Small intestine (tissue), 16 donors: Measurements from ENCODE around the gene SERP1. TPM values are rescaled to one million over a fixed set of nuclear protein-coding genes. Genes with fewer than 3 reads are reported as not detected.

Experiments used
- DNase-seq, 2 donors: peaks; one replicate each; pipeline versions ENCODE4 v3.0.0 to v3.0.0-alpha.2; 2013
- FAIRE-seq: peaks from 2 replicates; lab custom pipeline; 2012; peaks lifted over from hg19 to GRCh38; lab: Jason Lieb, UNC
- H3K27ac ChIP-seq, 3 donors: one replicate each; pipeline ENCODE4 v1.5.1; 2013; ENCODE audit warnings: low read length in 2 of 3, mild to moderate bottlenecking in 2 of 3, control low read depth in 1 of 3, inconsistent platforms in 1 of 3, low read depth in 1 of 3, moderate library complexity in 1 of 3
- H3K27me3 ChIP-seq, 3 donors: one replicate each; pipeline ENCODE4 v1.6.1; 2013; ENCODE audit warnings: low read length in 3 of 3, inconsistent platforms in 1 of 3; ENCODE audit not compliant: control insufficient read depth in 3 of 3, insufficient read depth in 3 of 3
- H3K36me3 ChIP-seq, 3 donors: one replicate each; pipeline ENCODE4 v1.6.1; 2013; ENCODE audit warnings: low read length in 3 of 3, inconsistent platforms in 1 of 3, low read depth in 1 of 3, mild to moderate bottlenecking in 1 of 3, moderate library complexity in 1 of 3; ENCODE audit not compliant: control insufficient read depth in 3 of 3, insufficient read depth in 2 of 3
- H3K4me1 ChIP-seq, 3 donors: one replicate each; pipeline ENCODE4 v1.6.1; 2013; ENCODE audit warnings: low read length in 2 of 3, inconsistent platforms in 1 of 3, low read depth in 1 of 3, mild to moderate bottlenecking in 1 of 3, moderate library complexity in 1 of 3; ENCODE audit not compliant: control insufficient read depth in 3 of 3, insufficient read depth in 2 of 3
- H3K4me3 ChIP-seq, 3 donors: one replicate each; pipeline ENCODE4 v1.5.1; 2013; ENCODE audit warnings: low read length in 3 of 3, control low read depth in 1 of 3, inconsistent platforms in 1 of 3, low read depth in 1 of 3, mild to moderate bottlenecking in 1 of 3, moderate library complexity in 1 of 3
- H3K9me3 ChIP-seq, 2 donors: one replicate each; pipeline ENCODE4 v1.6.1; 2013; ENCODE audit warnings: low read depth in 1 of 2, low read length in 1 of 2; ENCODE audit not compliant: control insufficient read depth in 2 of 2, insufficient read depth in 1 of 2
- WGBS, 3 donors: extraction: QIAGEN DNeasy Blood & Tissue Kit; methylation state at CpG; one replicate each; pipeline ENCODE4 v1.1.7; 2013; 5-methylcytosine and 5-hydroxymethylcytosine counted together
- long read RNA-seq, 10 donors: transcript quantifications; one replicate each; lab custom pipeline, GENCODE V29; 2026
- polyA plus RNA-seq, 4 donors: library from polyadenylated mRNA; stranded (reverse) in 3 of 4; unstranded in 1 of 4; fragments of 200-250 nt in 3 of 4; fragments of 120-200 nt in 1 of 4; gene quantifications; one replicate each; pipeline versions ENCODE4 v1.2.1 to v1.2.3, GENCODE V29; 2013
- donor health status: healthy with polysubstance abuse.
- donor health status: control.
- donor health status: control.
- donor health status: Bipolar disorder and iron deficiency.
- donor health status: healthy.

SERP1 gene
- 100 to 1,000 TPM in 2 of 4 donors, 10 to 100 TPM in 2; 77.6 to 153 (median 122) TPM for polyA plus RNA-seq
- long read RNA-seq, donor 1: 0 reads
- long read RNA-seq, donor 2, transcript SERP1-201 (3 exons, 3,171 nt): major isoform, 68 of 83 reads
- long read RNA-seq, donor 2, partial matches to known transcripts: 6 of 83 reads
- long read RNA-seq, donor 2, other reads (novel, unspliced or antisense): 5 of 83 reads
- long read RNA-seq, donor 3, transcript SERP1-201 (3 exons, 3,171 nt): major isoform, 75 of 148 reads
- long read RNA-seq, donor 3, partial matches to known transcripts: 24 of 148 reads
- long read RNA-seq, donor 3, other reads (novel, unspliced or antisense): 47 of 148 reads
- long read RNA-seq, donor 4, partial matches to known transcripts: 0 of 2 reads
- long read RNA-seq, donor 4, other reads (novel, unspliced or antisense): 0 of 2 reads
- long read RNA-seq, donor 5, transcript SERP1-201 (3 exons, 3,171 nt): major isoform, 26 of 28 reads
- long read RNA-seq, donor 5, partial matches to known transcripts: 0 of 28 reads
- long read RNA-seq, donor 5, other reads (novel, unspliced or antisense): 0 of 28 reads
- long read RNA-seq, donor 6, transcript SERP1-201 (3 exons, 3,171 nt): major isoform, 101 of 115 reads
- long read RNA-seq, donor 6, partial matches to known transcripts: 9 of 115 reads
- long read RNA-seq, donor 6, other reads (novel, unspliced or antisense): 0 of 115 reads
- long read RNA-seq, donor 7: 0 reads
- long read RNA-seq, donor 8, transcript SERP1-201 (3 exons, 3,171 nt): major isoform, 5 of 5 reads
- long read RNA-seq, donor 8, partial matches to known transcripts: 0 of 5 reads
- long read RNA-seq, donor 8, other reads (novel, unspliced or antisense): 0 of 5 reads
- long read RNA-seq, donor 9, transcript SERP1-201 (3 exons, 3,171 nt): major isoform, 23 of 24 reads
- long read RNA-seq, donor 9, partial matches to known transcripts: 0 of 24 reads
- long read RNA-seq, donor 9, other reads (novel, unspliced or antisense): 0 of 24 reads
- long read RNA-seq, donor 10, transcript SERP1-206 (2 exons, 1,596 nt): minor isoform, 5 of 284 reads
- long read RNA-seq, donor 10, transcript SERP1-201 (3 exons, 3,171 nt): major isoform, 136 of 284 reads
- long read RNA-seq, donor 10, partial matches to known transcripts: 125 of 284 reads
- long read RNA-seq, donor 10, other reads (novel, unspliced or antisense): 17 of 284 reads

DNA sequence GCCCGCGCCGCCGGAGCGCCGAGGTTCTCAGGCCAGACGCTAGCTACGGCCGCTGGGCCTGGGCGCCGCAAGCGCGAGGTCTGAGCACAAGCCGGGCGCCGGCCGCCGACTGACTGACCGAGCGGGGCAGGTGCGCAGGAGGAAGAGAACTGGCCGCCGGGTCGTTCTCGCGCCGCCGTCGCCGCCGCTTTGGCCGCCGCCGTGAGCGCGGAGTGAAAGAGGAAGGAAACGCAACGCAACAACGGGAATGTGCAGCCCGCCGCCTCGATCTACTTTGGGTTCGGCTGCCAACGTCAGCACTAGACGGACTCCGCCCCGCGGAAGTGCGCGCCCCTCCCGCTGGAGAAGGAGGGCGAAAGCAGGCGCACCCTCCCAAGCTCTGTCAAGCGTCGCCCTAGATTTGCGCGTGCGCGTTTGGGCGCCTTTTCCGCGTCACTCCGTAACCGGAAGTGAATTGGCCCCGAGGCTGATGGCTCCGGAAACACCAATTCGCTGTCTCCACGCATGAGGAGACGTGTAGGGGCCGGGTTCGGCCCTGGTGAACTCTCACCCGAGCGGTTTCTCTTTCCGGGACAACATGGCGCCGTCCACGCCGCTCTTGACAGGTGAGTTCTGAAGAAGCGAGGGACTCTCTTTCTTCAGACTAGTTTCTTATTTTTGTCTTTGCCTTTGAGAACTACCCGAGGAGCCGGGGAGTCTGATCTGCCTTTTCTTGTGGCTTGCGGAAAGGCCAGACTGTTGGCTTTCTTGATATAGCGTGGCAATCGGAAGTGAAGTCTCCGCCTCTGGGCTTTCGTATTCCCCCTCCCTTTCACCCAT lies at the start of gene SERP1, which contains the start of gene EIF2A:
TSS of gene SERP1 (minus strand) at position 271 of the 819 bp plus-strand sequence. CDS start 361 bp downstream, outside the sequence.
TSS of gene EIF2A (plus strand) at position 562 of the 819 bp plus-strand sequence. CDS start at position 578, 16 bp downstream.
- FAIRE-seq: peak; percentile 47
- Histone ChIP-seq H3K4me3 (peak within 1 kb of the TSS; percentile 88 to 98 (median 93)), H3K36me3 (peaks cover 0 to 9% (median 0%) of the 10 kb centered on the region in 3 donors), H3K4me1 (peaks cover 3 to 12% (median 8%) of the 10 kb centered on the region in 3 donors), H3K27ac (peak within 1 kb of the TSS; percentile 97 to 99 (median 99)), H3K9me3 (no peaks in the 10 kb centered on the region), H3K27me3 (no peaks in the 10 kb centered on the region)
- WGBS, 3 donors: 0% methylated on average over 60 to 86 of the region's 86 CpGs
- DNase-seq: peak; percentile 100

DNA sequence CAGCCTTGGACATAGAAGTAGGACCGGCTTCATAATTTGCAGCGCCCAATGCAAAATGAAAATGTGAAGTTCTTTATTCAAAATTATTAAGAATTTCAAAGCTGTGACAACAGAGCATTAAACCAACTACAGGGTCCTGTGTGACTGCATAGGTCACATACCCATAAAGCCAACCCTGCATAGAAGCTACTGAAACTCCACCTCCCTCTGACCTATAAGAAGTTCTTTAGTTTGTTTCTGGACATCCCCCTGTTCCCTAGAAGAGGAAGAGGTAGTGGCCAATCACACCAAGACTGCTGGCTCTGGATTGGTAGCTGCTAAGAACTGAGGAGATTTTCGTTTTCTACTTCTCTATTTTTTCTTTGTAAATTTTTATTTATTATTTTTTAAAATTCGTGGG lies 47.9 kb upstream of the SERP1 start:
- Histone ChIP-seq H3K27me3 (no peaks in the 10 kb centered on the region), H3K4me3 (no peak overlapping the region), H3K27ac (no peak overlapping the region), H3K4me1 (no peaks in the 10 kb centered on the region), H3K9me3 (no peaks in the 10 kb centered on the region), H3K36me3 (peaks cover 0 to 10% (median 2%) of the 10 kb centered on the region in 3 donors)
- FAIRE-seq (no peak), DNase-seq (no peak)
- WGBS, 3 donors: 87 to 89% (median 87%) methylated on average over 4 of the region's 4 CpGs

DNA sequence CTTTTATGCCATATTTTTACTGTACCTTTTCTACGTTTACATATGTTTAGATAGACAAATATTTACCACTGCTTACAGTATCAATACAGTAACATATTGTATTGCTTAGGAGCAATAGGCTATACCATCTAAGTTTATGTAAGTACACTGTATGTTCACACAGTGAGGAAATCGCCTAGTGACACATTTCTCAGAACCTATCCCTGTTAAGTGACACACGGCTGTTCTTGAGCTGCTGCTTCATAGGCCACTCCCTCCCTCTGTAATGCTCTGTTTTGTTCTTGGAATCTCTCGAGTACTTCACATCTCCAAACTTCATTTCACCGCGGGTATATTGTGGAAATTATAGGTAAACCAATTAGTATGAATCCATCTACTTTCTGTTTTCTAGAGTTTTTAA lies 43.5 kb upstream of the SERP1 start:
- Histone ChIP-seq H3K36me3 (peaks cover 0 to 13% (median 2%) of the 10 kb centered on the region in 3 donors), H3K4me1 (no peaks in the 10 kb centered on the region), H3K27ac (no peak overlapping the region), H3K4me3 (no peak overlapping the region), H3K27me3 (no peaks in the 10 kb centered on the region), H3K9me3 (no peaks in the 10 kb centered on the region)
- FAIRE-seq: no peak
- WGBS, 3 donors: 65 to 78% (median 73%) methylated on average over 6 of the region's 6 CpGs
- DNase-seq: no peak

DNA sequence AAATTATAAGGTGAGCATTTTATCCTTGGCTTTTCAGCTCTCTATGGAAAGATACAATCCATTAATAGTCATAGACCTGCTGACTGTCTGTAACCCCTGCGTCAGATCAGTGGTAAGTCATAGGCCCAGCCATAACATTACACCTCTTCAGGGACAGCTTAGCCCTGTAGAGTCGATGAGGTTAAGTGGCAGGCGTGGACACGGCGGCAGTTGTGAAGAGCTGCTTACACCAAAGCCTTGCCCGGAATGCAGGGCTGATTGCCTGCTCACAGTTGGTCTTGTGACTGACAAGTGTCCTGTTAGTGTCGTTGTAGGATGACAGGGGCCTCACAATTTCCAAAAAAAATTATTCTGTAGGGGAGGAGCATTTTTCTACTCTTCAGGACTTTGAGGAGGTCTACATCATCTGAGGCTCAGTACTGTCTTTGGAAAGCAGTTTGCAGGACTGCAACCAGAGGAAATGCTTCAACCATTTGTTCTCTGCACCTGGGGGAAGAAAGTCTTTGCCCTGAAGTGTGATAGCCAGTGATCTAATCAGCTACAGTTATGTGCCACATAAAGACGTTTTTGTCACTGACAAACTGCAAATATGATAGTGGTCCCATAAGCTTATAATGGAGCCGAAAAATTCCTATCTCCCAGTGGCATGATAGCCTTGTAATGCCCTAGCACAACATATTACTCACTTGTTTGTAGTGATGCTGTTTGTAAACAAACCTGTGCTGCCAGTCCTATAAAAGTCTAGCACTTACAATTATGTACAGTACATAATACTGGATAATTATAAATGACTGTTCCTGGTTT lies 41.9 kb upstream of the SERP1 start:
- Histone ChIP-seq H3K4me3 (no peak overlapping the region), H3K36me3 (peaks cover 0 to 6% (median 0%) of the 10 kb centered on the region in 3 donors), H3K9me3 (no peaks in the 10 kb centered on the region), H3K27me3 (no peaks in the 10 kb centered on the region), H3K4me1 (no peaks in the 10 kb centered on the region), H3K27ac (no peak overlapping the region)
- WGBS, 3 donors: 44 to 61% (median 49%) methylated on average over 9 of the region's 9 CpGs
- FAIRE-seq (no peak), DNase-seq (no peak)

DNA sequence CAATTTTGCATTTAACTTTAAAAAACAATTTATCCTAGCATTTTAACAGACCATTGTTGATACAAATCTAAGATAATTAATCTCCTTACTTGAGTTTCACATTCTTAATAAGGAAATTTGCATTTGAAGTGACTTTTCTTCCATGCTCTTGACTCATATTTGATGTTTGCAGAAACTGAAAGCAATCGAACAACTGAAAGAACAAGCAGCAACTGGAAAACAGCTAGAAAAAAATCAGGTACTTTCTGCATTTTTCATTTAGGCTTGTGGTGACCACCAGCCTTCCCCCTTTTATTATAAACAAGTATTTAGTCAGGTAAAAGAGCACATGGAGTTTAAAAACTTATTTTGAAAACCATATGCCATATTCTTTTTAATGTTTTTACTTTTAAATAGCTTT lies 36.7 kb upstream of the SERP1 start:
- WGBS, 3 donors: 10 to 41% (median 20%) methylated on average over 1 of the region's 1 CpG
- DNase-seq: peak; percentile 9 to 11
- H3K27me3 ChIP-seq: no peaks in the 10 kb centered on the region
- H3K9me3 ChIP-seq: no peaks in the 10 kb centered on the region
- peaks cover 2 to 20% (median 7%) of the 10 kb centered on the region in 3 donors for H3K36me3 ChIP-seq
- H3K4me3 ChIP-seq: no peak overlapping the region
- peaks cover 0 to 3% (median 0%) of the 10 kb centered on the region in 3 donors for H3K4me1 ChIP-seq
- FAIRE-seq: peak; percentile 30
- H3K27ac ChIP-seq: no peak overlapping the region

DNA sequence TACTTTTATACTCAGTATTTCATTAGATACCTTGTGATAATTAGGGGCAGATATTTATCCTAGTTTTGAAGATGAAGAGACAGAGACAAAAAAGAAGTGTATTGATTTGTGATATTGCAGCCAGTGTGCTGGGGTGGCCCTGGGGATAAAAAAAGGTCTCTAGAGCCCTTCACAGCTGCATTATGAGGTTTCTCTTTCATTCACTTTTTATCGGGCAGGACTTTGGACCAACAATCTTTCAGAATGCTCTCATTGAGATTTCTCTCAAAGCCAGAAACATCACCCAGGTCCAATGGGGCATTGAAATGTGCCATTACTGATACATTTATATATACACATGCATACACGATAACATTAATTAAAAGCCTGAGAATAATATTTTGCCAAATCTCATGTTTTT lies 36.3 kb upstream of the SERP1 start:
- Histone ChIP-seq H3K4me1 (peaks cover 0 to 3% (median 0%) of the 10 kb centered on the region in 3 donors), H3K4me3 (no peak overlapping the region), H3K27me3 (no peaks in the 10 kb centered on the region), H3K9me3 (no peaks in the 10 kb centered on the region), H3K27ac (peak overlapping the region in 1 of 3 donors; percentile 38), H3K36me3 (peaks cover 2 to 20% (median 7%) of the 10 kb centered on the region in 3 donors)
- peak; percentile 74 to 85 for DNase-seq
- no peak for FAIRE-seq
- 8 to 52% (median 20%) methylated on average over 2 of the region's 2 CpGs for WGBS, 3 donors

DNA sequence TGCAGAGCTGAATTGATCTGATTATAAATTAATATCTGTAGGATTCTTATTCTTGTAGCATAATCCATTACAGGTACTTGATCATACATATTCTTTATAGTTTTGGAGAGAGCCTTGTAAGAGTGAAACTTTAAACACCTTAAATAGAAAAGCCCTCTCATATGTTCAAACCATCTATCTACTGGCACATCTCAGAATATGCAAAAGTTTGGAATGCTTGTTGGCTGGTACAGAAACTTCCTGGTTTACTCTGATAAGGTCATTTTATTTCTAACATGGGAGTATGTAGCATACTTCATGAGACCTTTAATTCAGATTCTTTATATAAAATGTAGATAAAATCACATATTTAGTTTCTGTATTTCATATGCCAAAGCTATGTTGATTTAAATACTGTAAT lies 34.9 kb upstream of the SERP1 start:
- Histone ChIP-seq H3K4me1 (peaks cover 0 to 3% (median 0%) of the 10 kb centered on the region in 3 donors), H3K36me3 (peaks cover 7 to 28% (median 10%) of the 10 kb centered on the region in 3 donors), H3K9me3 (no peaks in the 10 kb centered on the region), H3K27ac (no peak overlapping the region), H3K27me3 (no peaks in the 10 kb centered on the region), H3K4me3 (no peak overlapping the region)
- FAIRE-seq (no peak), DNase-seq (no peak)
